WTC11 (cell line): ENCODE data around the gene NRG2. TPM values are rescaled to one million over a fixed set of nuclear protein-coding genes. Genes with fewer than 3 reads are reported as not detected.

Experiments used
- ATAC-seq: fragments of 200-7000 bp; cut with Tn5 transposase; 2 replicates; pipeline ENCODE4 v1.10.0; 2021; ENCODE audit warnings: mild to moderate bottlenecking, moderate library complexity
- CTCF ChIA-PET: fragments of 300-600 bp; sonication (Branson Sonifier 250); formaldehyde crosslinking; loops from one replicate; lab custom pipeline; 2021; ENCODE audit warnings: antibody characterized with exemption; lab: Charles Lee
- POLR2A ChIA-PET: fragments of 350-600 bp; sonication (Branson Sonifier 250); formaldehyde crosslinking; loops from one replicate; lab custom pipeline; 2021; ENCODE audit warnings: antibody characterized with exemption; lab: Charles Lee
- DNase-seq: peaks from one replicate; pipeline ENCODE4 v3.0.0; 2021; ENCODE audit warnings: low spot score
- H3K27ac Mint-ChIP-seq: 2 replicates; pipeline ENCODE4 v1.8.0; 2021; ENCODE audit warnings: mixed read lengths
- H3K27me3 Mint-ChIP-seq: 2 replicates; pipeline ENCODE4 v1.8.0; 2021; ENCODE audit warnings: low read depth, mild to moderate bottlenecking, moderate library complexity, mixed read lengths
- H3K36me3 Mint-ChIP-seq: 2 replicates; pipeline ENCODE4 v1.8.0; 2021; ENCODE audit warnings: mixed read lengths
- H3K4me1 Mint-ChIP-seq: 2 replicates; pipeline ENCODE4 v1.8.0; 2022; ENCODE audit warnings: mixed read lengths
- H3K4me3 Mint-ChIP-seq: 2 replicates; pipeline ENCODE4 v1.8.0; 2021; ENCODE audit warnings: mild to moderate bottlenecking, moderate library complexity, mixed read lengths
- H3K9me3 Mint-ChIP-seq: 2 replicates; pipeline ENCODE4 v1.8.0; 2021; ENCODE audit warnings: mixed read lengths
- AFF4 ChIP-seq: sonication (generic); formaldehyde crosslinking; IDR thresholded peaks from 2 replicates; pipeline ENCODE4 v1.8.1; 2023; ENCODE audit warnings: mild to moderate bottlenecking, missing genetic modification reagents, borderline replicate concordance
- CTCF ChIP-seq: fragments of 200-600 bp; IDR thresholded peaks from 2 replicates; pipeline ENCODE4 v1.8.0; 2022; ENCODE audit warnings: antibody characterized with exemption
- ESRRA ChIP-seq: sonication (generic); formaldehyde crosslinking; IDR thresholded peaks from 2 replicates; pipeline ENCODE4 v1.8.1; 2022; ENCODE audit warnings: mild to moderate bottlenecking, missing genetic modification reagents, borderline replicate concordance
- FOXK1 ChIP-seq: sonication (generic); formaldehyde crosslinking; IDR thresholded peaks from 2 replicates; pipeline ENCODE4 v1.8.0; 2022; ENCODE audit warnings: mild to moderate bottlenecking, moderate library complexity, missing genetic modification reagents
- IRF1 ChIP-seq: sonication (generic); formaldehyde crosslinking; IDR thresholded peaks from 2 replicates; pipeline ENCODE4 v1.8.0; 2023; ENCODE audit warnings: missing genetic modification reagents
- KAT7 ChIP-seq: sonication (generic); formaldehyde crosslinking; IDR thresholded peaks from 2 replicates; pipeline ENCODE4 v1.8.1; 2023; ENCODE audit warnings: missing genetic modification reagents, mild to moderate bottlenecking, borderline replicate concordance
- RORB ChIP-seq: fragments of 250-450 bp; sonication (Bioruptor Pico); IDR thresholded peaks from 2 replicates; pipeline ENCODE4 v1.9.0; 2021; ENCODE audit warnings: mild to moderate bottlenecking
- SMAD4 ChIP-seq: sonication (generic); formaldehyde crosslinking; IDR thresholded peaks from 2 replicates; pipeline ENCODE4 v1.8.0; 2022; ENCODE audit warnings: mild to moderate bottlenecking, missing genetic modification reagents
- STAT6 ChIP-seq: sonication (generic); formaldehyde crosslinking; conservative IDR thresholded peaks from 2 replicates; pipeline ENCODE4 v1.8.1; 2023; ENCODE audit warnings: mild to moderate bottlenecking, low read depth, missing genetic modification reagents, moderate library complexity
- ZBTB43 ChIP-seq: sonication (generic); formaldehyde crosslinking; IDR thresholded peaks from 2 replicates; pipeline ENCODE4 v1.8.1; 2023; ENCODE audit warnings: mild to moderate bottlenecking, missing genetic modification reagents
- ZNF281 ChIP-seq: sonication (generic); formaldehyde crosslinking; IDR thresholded peaks from 2 replicates; pipeline ENCODE4 v1.8.0; 2023; ENCODE audit warnings: mild to moderate bottlenecking, missing genetic modification reagents
- ZNF396 ChIP-seq: fragments of 250-450 bp; sonication (Bioruptor Pico); IDR thresholded peaks from 2 replicates; pipeline ENCODE4 v1.8.0; 2021; ENCODE audit warnings: mild to moderate bottlenecking, moderate library complexity, borderline replicate concordance
- ZNF416 ChIP-seq: fragments of 250-450 bp; sonication (Bioruptor Pico); IDR thresholded peaks from 2 replicates; pipeline ENCODE4 v1.9.0; 2021; ENCODE audit warnings: mild to moderate bottlenecking, inconsistent platforms
- total RNA-seq: library from RNA; stranded (reverse); gene quantifications from 3 replicates; pipeline ENCODE4 v1.2.3, GENCODE V29; 2021

The NRG2 gene
- total RNA-seq, 1 experiment from 2014 or later: 0.44 TPM

- DNase-seq (no peak), ATAC-seq (no peak)
- H3K9me3 Mint-ChIP-seq: no peaks in the 10 kb centered on the region
- H3K4me3 Mint-ChIP-seq: peak overlapping the region; percentile 70
- CTCF ChIA-PET: interaction anchor here (0.9 to 3.3 kb wide), 22 partner anchors 10 to 302 kb away, joined by 3 to 25 read pairs (median 4); partner anchors contain the start of gene HBEGF
- POLR2A ChIA-PET: no interaction called here
- no peak for TF ChIP-seq ZNF396
- TF ChIP-seq ZNF281: no peak
- no peak for TF ChIP-seq ESRRA (CRISPR knock-in tag)
- TF ChIP-seq FOXK1 (CRISPR knock-in tag): no peak
- TF ChIP-seq SMAD4 (CRISPR knock-in tag): no peak
- TF ChIP-seq KAT7 (CRISPR knock-in tag): no peak
- no peak for TF ChIP-seq IRF1
- no peak for TF ChIP-seq CTCF
- TF ChIP-seq RORB (CRISPR knock-in tag): no peak
- TF ChIP-seq STAT6 (CRISPR knock-in tag): no peak
- TF ChIP-seq ZNF416 (CRISPR knock-in tag): no peak
- TF ChIP-seq AFF4: no peak
- no peak for TF ChIP-seq ZBTB43 (CRISPR knock-in tag)
- peaks cover 81% of the 10 kb centered on the region for H3K27me3 Mint-ChIP-seq
- H3K4me1 Mint-ChIP-seq: peaks cover 22% of the 10 kb centered on the region
- H3K27ac Mint-ChIP-seq: no peak overlapping the region
- no peaks in the 10 kb centered on the region for H3K36me3 Mint-ChIP-seq
Measured at GRCh38 chr5:140044041-140044440, 942 bp upstream of the NRG2 start.
